NCI-H748 treated with DMSO at 0.1 percent for 48 hours (cell line): ENCODE measurements around the gene TAF1L.
"Not testable (repeated sequence)": the region's sequence is repeated elsewhere in the genome, so short reads cannot be mapped to it uniquely, and the experiment has no call there.

ENCODE experiments used
- DNase-seq: peaks from one replicate; lab custom pipeline; 2025; lab: John Stamatoyannopoulos, UW

Gene TAF1L

GRCh38 chr9:32635362-32635761 is at the start of gene TAF1L:
TAF1L (minus strand) TSS chr9:32635669; CDS start chr9:32635579, 90 bp downstream.
- DNase-seq, result no peak

GRCh38 chr9:32681751-32682150 is 46.3 kb upstream of the TAF1L start:
- DNase-seq, result no peak

GRCh38 chr9:32677931-32678330 is 42.5 kb upstream of the TAF1L start:
- no peak for DNase-seq

- no peak for DNase-seq
Measured at GRCh38 chr9:32672469-32672868, 37.0 kb upstream of the TAF1L start.

- DNase-seq, result no peak
Measured at GRCh38 chr9:32671333-32671732, 35.9 kb upstream of the TAF1L start.

GRCh38 chr9:32665101-32665500 is 29.6 kb upstream of the TAF1L start:
- DNase-seq, result no peak

- no peak for DNase-seq
Measured at GRCh38 chr9:32663741-32664140, 28.3 kb upstream of the TAF1L start.

GRCh38 chr9:32647671-32648070 is 12.2 kb upstream of the TAF1L start:
- no peak for DNase-seq

GRCh38 chr9:32644698-32645097 is 9.2 kb upstream of the TAF1L start:
- DNase-seq, result no peak

- not testable (repeated sequence) for DNase-seq
Measured at GRCh38 chr9:32633151-32633550, 2.3 kb downstream of the TAF1L start.

GRCh38 chr9:32631991-32632390 is 3.5 kb downstream of the TAF1L start:
- DNase-seq, result no peak

- no peak for DNase-seq
Measured at GRCh38 chr9:32627394-32627954, 8.0 kb downstream of the TAF1L start.

- DNase-seq, result no peak
Measured at GRCh38 chr9:32625320-32625719, 10.1 kb downstream of the TAF1L start.

GRCh38 chr9:32622948-32623347 is 12.5 kb downstream of the TAF1L start:
- no peak for DNase-seq

GRCh38 chr9:32618261-32618660 is 17.2 kb downstream of the TAF1L start:
- no peak for DNase-seq

GRCh38 chr9:32606811-32607210 is 28.7 kb downstream of the TAF1L start:
- no peak for DNase-seq

- DNase-seq, result no peak
Measured at GRCh38 chr9:32603914-32604852, 31.3 kb downstream of the TAF1L start.

- not testable (repeated sequence) for DNase-seq
Measured at GRCh38 chr9:32599021-32599420, 36.4 kb downstream of the TAF1L start.

- no peak for DNase-seq
Measured at GRCh38 chr9:32596936-32597335, 38.5 kb downstream of the TAF1L start.

GRCh38 chr9:32596096-32596865 is 39.2 kb downstream of the TAF1L start:
- DNase-seq, result no peak

- no peak for DNase-seq
Measured at GRCh38 chr9:32590898-32591297, 44.6 kb downstream of the TAF1L start.

GRCh38 chr9:32590476-32590875 is 45.0 kb downstream of the TAF1L start:
- no peak for DNase-seq
